Sigmoid colon (tissue), 7 donors: Measurements from ENCODE around the gene USP49. TPM values are rescaled to one million over a fixed set of nuclear protein-coding genes. Genes with fewer than 3 reads are reported as not detected.
"Not testable (repeated sequence)": the region's sequence is repeated elsewhere in the genome, so short reads cannot be mapped to it uniquely, and the experiment has no call there.

Source experiments
- DNase-seq: peaks from one replicate; pipeline ENCODE4 v3.0.0-alpha.2; 2019
- H3K27ac ChIP-seq, 4 donors: fragments of 200-600 bp; sonication (generic); one replicate each; pipeline ENCODE4 v1.5.1; 2016 to 2019; ENCODE audit warnings: mild to moderate bottlenecking in 1 of 4
- H3K27me3 ChIP-seq, 3 donors: fragments of 200-600 bp; sonication (generic); one replicate each; pipeline ENCODE4 v1.5.1; 2019; ENCODE audit warnings: mild to moderate bottlenecking in 1 of 3
- H3K36me3 ChIP-seq, 4 donors: fragments of 200-600 bp; sonication (generic); one replicate each; pipeline ENCODE4 v1.5.1; 2016 to 2019
- H3K4me1 ChIP-seq, 4 donors: fragments of 200-600 bp; sonication (generic); one replicate each; pipeline ENCODE4 v1.5.1; 2017 to 2019
- H3K4me3 ChIP-seq, 4 donors: fragments of 200-600 bp; sonication (generic); one replicate each; pipeline ENCODE4 v1.5.1; 2017 to 2019; ENCODE audit warnings: mild to moderate bottlenecking in 2 of 4, moderate library complexity in 1 of 4
- H3K9me3 ChIP-seq, 4 donors: fragments of 200-600 bp in 3 of 4; sonication (generic) in 3 of 4; one replicate each; pipeline versions ENCODE4 v1.5.1 to v1.6.1; 2013 to 2019
- EP300 ChIP-seq, 4 donors: sonication (generic); formaldehyde crosslinking; IDR thresholded peaks; one replicate each; pipeline ENCODE4 v1.6.1; 2017; ENCODE audit warnings: antibody characterized with exemption in 4 of 4
- POLR2A ChIP-seq, 2 donors: fragments of 450-650 bp; IDR thresholded peaks; one replicate each; pipeline ENCODE4 v1.6.1; 2016; ENCODE audit warnings: antibody characterized with exemption in 2 of 2, mild to moderate bottlenecking in 2 of 2, moderate library complexity in 2 of 2
- POLR2AphosphoS5 ChIP-seq, 4 donors: sonication (generic); formaldehyde crosslinking; IDR thresholded peaks; one replicate each; pipeline ENCODE4 v1.6.1; 2017; ENCODE audit warnings: antibody characterized with exemption in 4 of 4
- WGBS, 2 donors: extraction: QIAGEN DNeasy Blood & Tissue Kit; methylation state at CpG; one replicate each; pipeline ENCODE4 v1.1.7; 2013; 5-methylcytosine and 5-hydroxymethylcytosine counted together
- intact Hi-C: fragments of 100-400 bp; cut with DNase I; formaldehyde crosslinking; loops from one replicate; pipeline ENCODE4 v1.15.1; 2023
- polyA plus RNA-seq, 3 donors: library from polyadenylated mRNA; stranded (reverse); fragments of 200-250 nt; gene quantifications; one replicate each; pipeline ENCODE4 v1.2.3, GENCODE V29; 2013
- total RNA-seq, 4 donors: library from RNA; depleted of rRNA; stranded (reverse); fragments of >200 nt; gene quantifications; one replicate each; pipeline ENCODE4 v1.1.0, GENCODE V29; 2016
- TF ChIP-seq, protein P1 (sequence below), 4 experiments: fragments of 450-650 bp in 3 of 4; fragments of 200-600 bp in 1 of 4; IDR thresholded peaks; one replicate each; pipeline ENCODE4 v1.5.1; 2016 to 2019; ENCODE audit warnings: antibody characterized with exemption in 4 of 4, mild to moderate bottlenecking in 3 of 4, moderate library complexity in 2 of 4
- donor health status: healthy with polysubstance abuse.
- donor health status: Bipolar disorder and iron deficiency.
- donor health status: healthy.

The USP49 gene
- 1 to 10 TPM; 2.1 to 10.0 (median 3.1) TPM for total RNA-seq
- polyA plus RNA-seq = 1 to 10 TPM in 1 of 3 donors, under 1 TPM in 2; 0.23 to 1.9 (median 0.60) TPM

- no peaks in the 10 kb centered on the region for H3K36me3 ChIP-seq
- WGBS, 2 donors = 1% methylated on average over 55 of the region's 55 CpGs
- no peaks in the 10 kb centered on the region for H3K9me3 ChIP-seq
- H3K27me3 ChIP-seq = no peaks in the 10 kb centered on the region
- H3K27ac ChIP-seq = peak within 1 kb of the TSS; percentile 81 to 89 (median 84)
- H3K4me1 ChIP-seq = peaks cover 0 to 20% (median 12%) of the 10 kb centered on the region in 4 donors
- DNase-seq = peak; percentile 94
- TF ChIP-seq, protein P1, sequence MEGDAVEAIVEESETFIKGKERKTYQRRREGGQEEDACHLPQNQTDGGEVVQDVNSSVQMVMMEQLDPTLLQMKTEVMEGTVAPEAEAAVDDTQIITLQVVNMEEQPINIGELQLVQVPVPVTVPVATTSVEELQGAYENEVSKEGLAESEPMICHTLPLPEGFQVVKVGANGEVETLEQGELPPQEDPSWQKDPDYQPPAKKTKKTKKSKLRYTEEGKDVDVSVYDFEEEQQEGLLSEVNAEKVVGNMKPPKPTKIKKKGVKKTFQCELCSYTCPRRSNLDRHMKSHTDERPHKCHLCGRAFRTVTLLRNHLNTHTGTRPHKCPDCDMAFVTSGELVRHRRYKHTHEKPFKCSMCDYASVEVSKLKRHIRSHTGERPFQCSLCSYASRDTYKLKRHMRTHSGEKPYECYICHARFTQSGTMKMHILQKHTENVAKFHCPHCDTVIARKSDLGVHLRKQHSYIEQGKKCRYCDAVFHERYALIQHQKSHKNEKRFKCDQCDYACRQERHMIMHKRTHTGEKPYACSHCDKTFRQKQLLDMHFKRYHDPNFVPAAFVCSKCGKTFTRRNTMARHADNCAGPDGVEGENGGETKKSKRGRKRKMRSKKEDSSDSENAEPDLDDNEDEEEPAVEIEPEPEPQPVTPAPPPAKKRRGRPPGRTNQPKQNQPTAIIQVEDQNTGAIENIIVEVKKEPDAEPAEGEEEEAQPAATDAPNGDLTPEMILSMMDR (IDR thresholded peaks at IDR 0.05) = no peak
- no peak for TF ChIP-seq POLR2A (IDR thresholded peaks at IDR 0.05)
- TF ChIP-seq EP300 (IDR thresholded peaks at IDR 0.05) = no peak
- TF ChIP-seq POLR2AphosphoS5 (IDR thresholded peaks at IDR 0.05) = peak in 3 of 4 donors; percentile 43 to 52 (median 49)
- intact Hi-C loops = loop anchor here (2.0 to 10.0 kb wide), 4 partner anchors 45 to 319 kb away; partner anchors contain the start of genes CCND3, MRPS10, PRICKLE4 and TOMM6
- H3K4me3 ChIP-seq = peak within 1 kb of the TSS; percentile 58 to 79 (median 75)
Observed at GRCh38 chr6:41895300-41896233, at the start of gene USP49. USP49 (minus strand) TSS chr6:41895375; CDS start chr6:41806983, 88,392 bp downstream.

- peaks cover 0 to 34% (median 31%) of the 10 kb centered on the region in 4 donors for H3K4me1 ChIP-seq
- intact Hi-C loops = loop anchor here (5.0 kb wide), 1 partner anchor 161 kb away; the partner anchor contains the start of gene PRICKLE4
- H3K9me3 ChIP-seq = no peaks in the 10 kb centered on the region
- no peak overlapping the region for H3K27ac ChIP-seq
- H3K36me3 ChIP-seq = no peaks in the 10 kb centered on the region
- H3K4me3 ChIP-seq = no peak overlapping the region
- no peaks in the 10 kb centered on the region for H3K27me3 ChIP-seq
- no peak for DNase-seq
- TF ChIP-seq EP300 (IDR thresholded peaks at IDR 0.05) (no peak), POLR2AphosphoS5 (IDR thresholded peaks at IDR 0.05) (no peak), POLR2A (IDR thresholded peaks at IDR 0.05) (no peak)
- TF ChIP-seq, protein P1 (IDR thresholded peaks at IDR 0.05) = no peak
Observed at GRCh38 chr6:41943456-41943855, 48.3 kb upstream of the USP49 start.

DNA sequence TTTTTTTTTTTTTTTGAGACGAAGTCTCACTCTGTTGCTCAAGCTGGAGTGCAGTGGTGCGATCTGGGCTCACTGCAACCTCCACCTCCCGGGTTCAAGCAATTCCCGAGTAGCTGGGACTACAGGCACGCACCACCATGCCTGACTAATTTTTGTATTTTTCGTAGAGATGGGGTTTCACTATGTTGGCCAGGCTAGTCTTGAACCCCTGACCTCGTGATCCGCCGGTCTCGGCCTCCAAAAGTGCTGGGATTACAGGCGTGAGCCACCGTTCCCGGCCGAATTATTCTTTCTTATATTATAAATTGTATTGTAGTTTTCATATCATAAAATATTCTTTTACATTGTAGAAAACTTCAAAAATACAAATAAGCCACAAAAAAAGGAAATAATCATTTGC is 47.7 kb upstream of the USP49 start:
- H3K27me3 ChIP-seq, H3K9me3 ChIP-seq, H3K36me3 ChIP-seq, DNase-seq, H3K4me3 ChIP-seq: not testable (repeated sequence)
- 91 to 95% methylated on average over 14 of the region's 14 CpGs for WGBS, 2 donors
- peaks cover 0 to 39% (median 36%) of the 10 kb centered on the region in 4 donors for H3K4me1 ChIP-seq
- peak overlapping the region in 3 of 4 donors; percentile 86 to 94 (median 88) for H3K27ac ChIP-seq
- intact Hi-C loops = loop anchor here (5.0 kb wide), 1 partner anchor 161 kb away; the partner anchor contains the start of gene PRICKLE4

DNA sequence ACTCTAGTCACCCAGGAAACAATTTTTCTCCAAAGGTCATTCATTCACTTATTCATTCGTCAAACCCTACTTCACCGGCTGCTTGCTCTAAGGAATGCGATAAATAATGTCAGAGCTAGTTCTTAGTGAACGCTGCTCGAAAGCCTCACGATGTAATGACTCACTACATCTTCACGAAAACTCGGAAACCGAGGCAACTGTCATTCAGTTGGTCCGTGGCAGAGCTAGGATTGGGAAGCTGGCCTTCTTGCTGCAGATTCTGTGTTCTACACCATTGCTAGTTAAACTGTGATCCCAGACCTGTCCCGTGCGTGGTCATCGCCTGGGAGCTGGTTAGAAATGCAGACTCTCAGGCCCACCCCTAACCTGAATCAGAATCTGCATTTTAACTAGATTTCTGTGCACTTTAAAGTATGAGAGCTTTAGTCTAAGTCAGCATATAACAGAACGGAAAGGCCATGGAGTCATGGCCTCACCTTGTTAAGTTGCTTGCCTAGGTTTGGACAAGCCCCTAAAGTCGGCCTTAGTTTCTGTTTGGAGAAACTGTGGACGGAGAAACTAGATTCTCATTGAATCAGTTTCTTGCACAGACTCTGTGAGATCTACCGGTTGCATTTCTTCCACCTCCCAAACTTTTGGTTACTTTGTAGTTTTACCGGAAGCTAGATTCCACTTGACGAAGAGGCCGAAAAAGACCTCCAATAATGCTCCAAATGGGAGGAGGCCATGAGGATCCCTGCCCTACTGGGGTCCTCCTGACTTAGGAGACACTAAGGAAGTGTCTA is 47.1 kb upstream of the USP49 start:
- peak overlapping the region; percentile 86 to 94 (median 89) for H3K27ac ChIP-seq
- intact Hi-C loops = loop anchor here (5.0 kb wide), 1 partner anchor 160 kb away; the partner anchor contains the start of gene PRICKLE4
- 30 to 37% methylated on average over 20 of the region's 20 CpGs for WGBS, 2 donors

DNA sequence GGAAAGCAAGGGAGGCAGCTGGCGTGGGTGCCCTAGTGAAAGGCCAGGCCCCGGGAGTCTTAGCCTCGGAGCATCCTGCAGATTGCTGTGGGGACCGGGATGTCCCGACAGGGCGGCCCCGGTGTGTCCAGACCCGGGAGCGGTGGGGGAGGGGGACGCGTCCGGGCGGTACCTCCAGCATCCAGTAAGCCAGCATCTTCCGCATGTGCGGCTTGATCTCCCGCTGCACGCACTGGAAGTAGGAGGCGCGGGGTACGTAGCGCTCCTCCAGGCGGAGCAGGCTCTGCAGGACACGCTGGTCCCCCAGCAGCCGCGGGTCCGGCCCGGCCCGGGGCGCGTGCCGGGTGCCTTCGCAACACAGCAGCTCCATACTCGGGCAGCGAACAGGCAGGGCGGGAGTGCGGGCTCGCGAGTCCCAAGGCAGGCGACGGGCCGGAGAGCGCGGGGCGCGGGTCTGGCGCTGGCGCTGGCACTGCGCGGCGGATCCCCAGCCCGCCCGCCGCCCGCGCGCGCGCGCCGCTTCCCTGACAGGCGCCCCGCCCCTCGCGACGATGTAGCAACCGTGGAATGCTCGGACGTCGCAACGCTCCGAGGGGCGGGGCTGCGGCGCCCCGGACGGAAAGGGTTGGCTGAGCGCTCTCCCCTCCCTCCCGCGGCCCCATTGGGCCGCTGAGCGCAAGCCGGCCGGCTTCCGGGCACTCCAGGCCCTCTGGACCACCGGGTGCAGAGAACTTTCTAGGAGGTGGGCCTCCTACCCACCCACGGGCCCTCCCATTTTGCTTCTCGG is 46.3 kb upstream of the USP49 start, which contains the start of gene CCND3:
Gene CCND3, minus strand, starts transcription at position 529 of the 787 bp plus-strand sequence. Its CDS starts 159 bp downstream, at position 370.
- DNase-seq = peak; percentile 94
- Histone ChIP-seq H3K27ac (peak within 1 kb of the TSS; percentile 86 to 94 (median 89)), H3K9me3 (no peaks in the 10 kb centered on the region), H3K27me3 (no peaks in the 10 kb centered on the region), H3K4me1 (peaks cover 0 to 53% (median 48%) of the 10 kb centered on the region in 4 donors), H3K4me3 (peak within 1 kb of the TSS; percentile 56 to 82 (median 66)), H3K36me3 (no peaks in the 10 kb centered on the region)
- peak in 2 of 4 donors; percentile 33 to 61 for TF ChIP-seq POLR2AphosphoS5 (IDR thresholded peaks at IDR 0.05)
- no peak for TF ChIP-seq EP300 (IDR thresholded peaks at IDR 0.05)
- WGBS, 2 donors = 0% methylated on average over 87 of the region's 87 CpGs
- intact Hi-C loops = loop anchor here (2.0 to 5.0 kb wide), 4 partner anchors 47 to 159 kb away; partner anchors contain the start of genes PRICKLE4 and USP49

More for the DNA sequence above, 47.1 kb upstream of the USP49 start:
- H3K27me3 ChIP-seq = no peaks in the 10 kb centered on the region
- peak overlapping the region; percentile 31 to 82 (median 66) for H3K4me3 ChIP-seq
- no peak for TF ChIP-seq EP300 (IDR thresholded peaks at IDR 0.05)
- no peaks in the 10 kb centered on the region for H3K36me3 ChIP-seq
- H3K4me1 ChIP-seq = peaks cover 0 to 45% (median 40%) of the 10 kb centered on the region in 4 donors
- no peak for DNase-seq
- H3K9me3 ChIP-seq = no peaks in the 10 kb centered on the region
